MCF 10A (cell line): ENCODE measurements around the gene MOB3A. TPM values are rescaled to one million over a fixed set of nuclear protein-coding genes. Genes with fewer than 3 reads are reported as not detected.

ENCODE experiments used
- BruUV-seq: library from RNA; stranded (reverse); fragments of 400-500 nt; replicated peaks from 2 replicates; lab custom pipeline; 2021; lab: Mats Ljungman, UMichigan
- CTCF ChIA-PET: fragments of 300-600 bp; sonication (Branson Sonifier 250); formaldehyde crosslinking; extraction: SDS; loops from one replicate; lab custom pipeline; 2021; ENCODE audit warnings: antibody characterized with exemption, inconsistent platforms; lab: Yijun Ruan, JAX
- POLR2A ChIA-PET: fragments of 300-600, 350-650 bp; sonication (Branson Sonifier 250); formaldehyde crosslinking; extraction: SDS; loops from one replicate; lab custom pipeline; 2020; ENCODE audit warnings: antibody characterized with exemption, inconsistent platforms; lab: Yijun Ruan, JAX
- DNase-seq: peaks from one replicate; pipeline ENCODE4 v3.0.0-alpha.2; 2018; ENCODE audit not compliant: unreplicated experiment
- H3K27ac Mint-ChIP-seq: one replicate; pipeline ENCODE4 v1.8.0; 2022; ENCODE audit warnings: mild to moderate bottlenecking, low read depth, mixed read lengths; ENCODE audit not compliant: unreplicated experiment
- H3K27me3 Mint-ChIP-seq: one replicate; pipeline ENCODE4 v1.8.0; 2022; ENCODE audit warnings: mixed read lengths; ENCODE audit not compliant: insufficient read depth, unreplicated experiment
- H3K36me3 Mint-ChIP-seq: one replicate; pipeline ENCODE4 v1.8.0; 2022; ENCODE audit warnings: mild to moderate bottlenecking, moderate library complexity, mixed read lengths; ENCODE audit not compliant: insufficient read depth, unreplicated experiment
- H3K4me1 Mint-ChIP-seq: one replicate; pipeline ENCODE4 v1.8.0; 2022; ENCODE audit warnings: mixed read lengths; ENCODE audit not compliant: insufficient read depth, unreplicated experiment
- H3K4me3 Mint-ChIP-seq: one replicate; pipeline ENCODE4 v1.8.0; 2022; ENCODE audit warnings: mild to moderate bottlenecking, moderate library complexity, mixed read lengths; ENCODE audit not compliant: unreplicated experiment
- H3K9me3 Mint-ChIP-seq: one replicate; pipeline ENCODE4 v1.8.0; 2022; ENCODE audit warnings: mixed read lengths; ENCODE audit not compliant: unreplicated experiment
- intact Hi-C: fragments of 100-400 bp; cut with micrococcal nuclease; formaldehyde crosslinking; loops from 2 replicates; pipeline ENCODE4 v1.14.1; 2022
- total RNA-seq: library from RNA; stranded (reverse); gene quantifications from 2 replicates; pipeline ENCODE4 v1.2.3, GENCODE V29; 2022
- TF ChIP-seq, protein P1 (sequence below): fragments of 200-600 bp; IDR thresholded peaks from one replicate; pipeline ENCODE4 v1.8.0; 2022; ENCODE audit warnings: antibody characterized with exemption, mild to moderate bottlenecking; ENCODE audit not compliant: unreplicated experiment

MOB3A gene
- total RNA-seq, 1 experiment from 2014 or later, result 40.9 TPM

GRCh38 chr19:2033825-2034159, 62.3 kb downstream of the MOB3A start:
- no peak for DNase-seq
- Mint-ChIP-seq H3K9me3 (no peaks in the 10 kb centered on the region), H3K27ac (no peak overlapping the region), H3K4me3 (no peak overlapping the region), H3K4me1 (peaks cover 22% of the 10 kb centered on the region), H3K36me3 (peaks cover 16% of the 10 kb centered on the region), H3K27me3 (no peaks in the 10 kb centered on the region)
- TF ChIP-seq, protein P1, sequence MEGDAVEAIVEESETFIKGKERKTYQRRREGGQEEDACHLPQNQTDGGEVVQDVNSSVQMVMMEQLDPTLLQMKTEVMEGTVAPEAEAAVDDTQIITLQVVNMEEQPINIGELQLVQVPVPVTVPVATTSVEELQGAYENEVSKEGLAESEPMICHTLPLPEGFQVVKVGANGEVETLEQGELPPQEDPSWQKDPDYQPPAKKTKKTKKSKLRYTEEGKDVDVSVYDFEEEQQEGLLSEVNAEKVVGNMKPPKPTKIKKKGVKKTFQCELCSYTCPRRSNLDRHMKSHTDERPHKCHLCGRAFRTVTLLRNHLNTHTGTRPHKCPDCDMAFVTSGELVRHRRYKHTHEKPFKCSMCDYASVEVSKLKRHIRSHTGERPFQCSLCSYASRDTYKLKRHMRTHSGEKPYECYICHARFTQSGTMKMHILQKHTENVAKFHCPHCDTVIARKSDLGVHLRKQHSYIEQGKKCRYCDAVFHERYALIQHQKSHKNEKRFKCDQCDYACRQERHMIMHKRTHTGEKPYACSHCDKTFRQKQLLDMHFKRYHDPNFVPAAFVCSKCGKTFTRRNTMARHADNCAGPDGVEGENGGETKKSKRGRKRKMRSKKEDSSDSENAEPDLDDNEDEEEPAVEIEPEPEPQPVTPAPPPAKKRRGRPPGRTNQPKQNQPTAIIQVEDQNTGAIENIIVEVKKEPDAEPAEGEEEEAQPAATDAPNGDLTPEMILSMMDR, result no peak
- ChIA-PET CTCF (interaction anchor here (1.5 kb wide), 1 partner anchor 13 kb away, joined by 5 read pairs; no protein-coding TSS in a partner anchor), POLR2A (interaction anchor here (1.1 to 3.9 kb wide), 4 partner anchors 8 to 28 kb away, joined by 3 to 87 read pairs (median 12); no protein-coding TSS in a partner anchor)
- intact Hi-C loops, result no loop called here
- BruUV-seq, result no TSS peak

DNA sequence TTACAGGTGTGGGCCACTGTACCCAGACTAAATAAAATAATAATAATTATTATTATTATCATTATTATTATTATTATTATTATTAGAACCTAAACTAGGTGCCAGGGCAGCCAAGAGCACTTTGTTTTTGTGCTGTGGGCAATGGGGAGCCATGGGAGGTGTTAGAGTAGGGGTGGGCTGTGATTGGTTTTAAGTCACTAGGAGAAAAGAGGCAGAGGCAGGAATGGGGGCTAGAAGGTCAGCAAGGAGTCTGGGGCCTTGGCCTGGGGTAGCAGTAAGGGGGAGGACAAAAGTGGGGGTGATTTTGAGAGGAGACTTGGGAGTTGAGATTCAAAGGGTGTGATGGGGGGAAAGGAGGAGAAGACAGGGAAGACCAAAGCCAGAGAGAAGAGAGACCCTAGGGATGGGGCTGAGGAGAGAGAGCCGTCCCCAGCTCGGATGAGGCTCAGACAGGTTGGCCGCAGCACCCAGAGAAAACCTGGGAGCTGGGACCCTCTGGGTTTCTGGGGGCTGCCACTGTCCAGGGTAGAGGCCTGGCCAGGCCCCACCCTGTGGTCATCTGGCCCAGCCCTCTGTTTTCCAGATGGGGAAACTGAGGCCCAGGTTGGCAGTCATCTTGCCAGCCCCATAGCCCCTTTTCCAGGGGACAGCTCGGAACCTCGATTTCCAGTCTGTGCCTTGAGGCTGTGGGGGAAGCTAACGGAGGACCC, 62.9 kb downstream of the MOB3A start:
- ChIA-PET POLR2A (interaction anchor here (0.6 to 3.9 kb wide), 12 partner anchors 9 to 1046 kb away, joined by 3 to 87 read pairs (median 8); no protein-coding TSS in a partner anchor), CTCF (interaction anchor here (0.6 to 1.9 kb wide), 6 partner anchors 8 to 358 kb away, joined by 3 to 6 read pairs (median 4); no protein-coding TSS in a partner anchor)
- intact Hi-C loops, result no loop called here
- Mint-ChIP-seq H3K4me1 (peaks cover 27% of the 10 kb centered on the region), H3K27me3 (no peaks in the 10 kb centered on the region), H3K27ac (peak overlapping the region; percentile 94), H3K4me3 (peak overlapping the region; percentile 57), H3K36me3 (peaks cover 12% of the 10 kb centered on the region), H3K9me3 (no peaks in the 10 kb centered on the region)
- DNase-seq, result no peak
- BruUV-seq, result no TSS peak
- TF ChIP-seq, protein P1, result no peak

DNA sequence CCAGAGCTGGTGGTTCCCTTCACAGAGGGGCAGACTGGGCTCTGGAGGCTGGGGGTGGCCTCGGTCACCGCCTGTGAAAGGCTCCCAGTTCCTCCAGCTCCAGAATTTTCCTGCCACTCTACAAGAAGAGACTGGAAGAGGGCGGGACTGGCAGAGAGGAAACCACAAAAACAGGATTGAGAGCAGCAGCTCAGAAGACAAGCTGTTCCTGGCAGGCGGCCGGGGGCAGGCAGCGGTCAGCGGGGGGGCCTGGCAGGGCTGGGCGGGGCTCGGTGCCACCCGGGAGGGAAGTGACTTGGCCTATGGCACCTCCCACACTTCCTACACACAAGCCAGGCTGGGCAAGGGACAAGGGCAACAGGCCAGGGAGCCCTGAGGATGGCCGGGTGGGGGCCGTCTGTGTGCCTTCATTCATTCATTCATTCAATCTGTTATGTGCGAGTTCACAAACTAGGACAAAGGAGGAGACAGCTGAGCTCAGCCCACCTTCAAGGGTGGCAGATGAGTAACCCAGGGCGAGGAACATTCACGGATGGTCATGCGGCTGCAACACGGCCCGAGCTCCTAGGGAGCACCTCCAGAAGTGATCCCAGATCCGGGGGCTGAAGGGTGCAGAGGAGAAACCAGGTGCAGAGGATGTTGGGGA, 63.7 kb downstream of the MOB3A start:
- Mint-ChIP-seq H3K36me3 (peaks cover 5% of the 10 kb centered on the region), H3K27me3 (no peaks in the 10 kb centered on the region), H3K4me3 (peak overlapping the region; percentile 57), H3K4me1 (peaks cover 29% of the 10 kb centered on the region), H3K27ac (peak overlapping the region; percentile 94), H3K9me3 (no peaks in the 10 kb centered on the region)
- DNase-seq, result peak; percentile 98
- CTCF ChIA-PET, result interaction anchor here (0.6 to 2.4 kb wide), 10 partner anchors 9 to 359 kb away, joined by 3 to 12 read pairs (median 4); no protein-coding TSS in a partner anchor
- intact Hi-C loops, result loop anchor here (1.0 kb wide), 1 partner anchor 29 kb away; no protein-coding TSS in a partner anchor
- BruUV-seq, result no TSS peak
- POLR2A ChIA-PET, result interaction anchor here (0.6 to 3.9 kb wide), 20 partner anchors 10 to 1045 kb away, joined by 3 to 87 read pairs (median 4); no protein-coding TSS in a partner anchor
- TF ChIP-seq, protein P1, result no peak

DNA sequence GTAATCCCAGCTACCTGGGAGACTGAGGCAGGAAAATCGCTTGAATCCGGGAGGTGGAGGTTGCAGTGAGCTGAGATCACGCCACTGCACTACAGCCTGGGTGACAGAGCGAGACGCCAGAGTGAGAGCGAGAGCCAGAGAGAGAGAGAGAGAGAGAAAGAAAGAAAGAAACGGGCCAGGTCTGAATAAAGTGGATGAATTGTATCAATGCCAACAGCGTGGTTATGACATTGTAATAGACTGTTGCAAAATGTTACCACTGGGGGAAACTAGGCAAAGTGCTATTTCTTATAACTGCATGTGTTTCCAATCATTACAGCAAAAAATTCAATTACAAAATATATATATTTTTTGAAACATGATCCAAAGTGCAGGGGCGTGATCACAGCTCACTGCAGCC, 68.8 kb downstream of the MOB3A start:
- H3K27me3 Mint-ChIP-seq, result no peaks in the 10 kb centered on the region
- H3K4me3 Mint-ChIP-seq, result no peak overlapping the region
- CTCF ChIA-PET, result interaction anchor here (0.6 to 1.2 kb wide), 7 partner anchors 16 to 610 kb away, joined by 3 to 9 read pairs (median 5); no protein-coding TSS in a partner anchor
- H3K36me3 Mint-ChIP-seq, result no peaks in the 10 kb centered on the region
- peaks cover 20% of the 10 kb centered on the region for H3K4me1 Mint-ChIP-seq
- POLR2A ChIA-PET, result interaction anchor here (0.7 to 1.6 kb wide), 4 partner anchors 32 to 63 kb away, joined by 3 to 4 read pairs (median 4); no protein-coding TSS in a partner anchor
- no peaks in the 10 kb centered on the region for H3K9me3 Mint-ChIP-seq
- intact Hi-C loops, result no loop called here
- BruUV-seq, result no TSS peak
- TF ChIP-seq, protein P1, result no peak
- peak; percentile 87 for DNase-seq
- H3K27ac Mint-ChIP-seq, result peak overlapping the region; percentile 17
